Kidney (tissue), 14 donors: Measurements from ENCODE around the gene LARGE1. TPM values are rescaled to one million over a fixed set of nuclear protein-coding genes. Genes with fewer than 3 reads are reported as not detected.

Experiments
- DNase-seq, 5 donors: peaks; one replicate each; pipeline ENCODE4 v3.0.0-alpha.2; 2013 to 2020
- FAIRE-seq: peaks from 2 replicates; lab custom pipeline; 2012; peaks lifted over from hg19 to GRCh38; lab: Jason Lieb, UNC
- H3K27ac ChIP-seq, 2 donors: one replicate each; pipeline ENCODE4 v1.7.0; 2013; ENCODE audit warnings: low read depth in 2 of 2, low read length in 2 of 2, inconsistent platforms in 1 of 2
- H3K27me3 ChIP-seq: one replicate; pipeline ENCODE4 v1.7.1; 2013; ENCODE audit warnings: low read length, inconsistent platforms; ENCODE audit not compliant: control insufficient read depth, insufficient read depth
- H3K36me3 ChIP-seq, 3 donors: one replicate each; pipeline versions ENCODE4 v1.7.0 to v1.7.1; 2013; ENCODE audit warnings: low read length in 3 of 3, control low read depth in 1 of 3, inconsistent platforms in 1 of 3; ENCODE audit not compliant: insufficient read depth in 3 of 3, control insufficient read depth in 2 of 3
- H3K4me1 ChIP-seq, 3 donors: one replicate each; pipeline versions ENCODE4 v1.7.0 to v1.7.1; 2013; ENCODE audit warnings: low read length in 3 of 3, inconsistent platforms in 1 of 3, low read depth in 1 of 3; ENCODE audit not compliant: control insufficient read depth in 2 of 3, insufficient read depth in 2 of 3
- H3K4me3 ChIP-seq, 3 donors: one replicate each; pipeline versions ENCODE4 v1.7.0 to v1.8.1; 2013; ENCODE audit warnings: low read length in 3 of 3, control low read depth in 1 of 3, inconsistent platforms in 1 of 3
- H3K9ac ChIP-seq, 3 donors: one replicate each; pipeline versions ENCODE4 v1.7.0 to v1.7.1; 2013; ENCODE audit warnings: low read length in 3 of 3, control low read depth in 1 of 3, inconsistent platforms in 1 of 3
- H3K9me3 ChIP-seq, 3 donors: one replicate each; pipeline versions ENCODE4 v1.7.0 to v1.7.1; 2013; ENCODE audit warnings: low read length in 3 of 3, control low read depth in 1 of 3, inconsistent platforms in 1 of 3; ENCODE audit not compliant: control insufficient read depth in 2 of 3, insufficient read depth in 1 of 3
- CTCF ChIP-seq: IDR thresholded peaks from 3 replicates; pipeline ENCODE4 v1.5.1; 2012; ENCODE audit warnings: mild to moderate bottlenecking, moderate library complexity, borderline replicate concordance; ENCODE audit not compliant: insufficient read depth; ENCODE audit errors: extremely low read depth
- intact Hi-C: fragments of 100-400 bp; cut with DNase I; formaldehyde crosslinking; loops from one replicate; pipeline ENCODE4 v1.11.1; 2022
- polyA plus RNA-seq: library from polyadenylated mRNA; stranded (reverse); fragments of 350-450 nt; fragmentation: Illumina TruSeq; extraction: RNeasy Lipid Tissue Mini Kit (QIAGEN cat#74804); gene quantifications from one replicate; pipeline ENCODE4 v1.2.3, GENCODE V29; 2014; ENCODE audit warnings: low read depth, low replicate concordance; ENCODE audit not compliant: insufficient read depth
- total RNA-seq: library from RNA; stranded (reverse); fragmentation: NEBNext Ultra II Directional; extraction: Animal tissue kit (Norgen Biotek cat#: 25700); gene quantifications from one replicate; pipeline ENCODE4 v1.2.1, GENCODE V29; 2021
- donor health status: control.
- donor health status: control.
- donor health status: control.
- donor health status: control.
- donor health status: control.
- donor health status: DM: yes; HTN: yes; CAD: no.
- donor health status: Normal renal cell carcinoma (clear cell type).

Gene LARGE1
- total and polyA plus RNA-seq, 2 donors from 2014 or later: 5.0 to 22.9 TPM

GRCh38 chr22:33429281-33429680 is 491.0 kb downstream of the LARGE1 start:
- intact Hi-C loops: no loop called here
- FAIRE-seq: no peak

GRCh38 chr22:33427461-33427860 is 492.8 kb downstream of the LARGE1 start:
- H3K36me3 ChIP-seq: no peaks in the 10 kb centered on the region
- H3K4me3 ChIP-seq: no peak overlapping the region
- H3K27ac ChIP-seq: no peak overlapping the region
- intact Hi-C loops: no loop called here
- no peak for TF ChIP-seq CTCF
- no peak overlapping the region for H3K9ac ChIP-seq
- H3K4me1 ChIP-seq: no peaks in the 10 kb centered on the region
- no peak for FAIRE-seq
- DNase-seq: no peak
- no peaks in the 10 kb centered on the region for H3K9me3 ChIP-seq
- H3K27me3 ChIP-seq: no peaks in the 10 kb centered on the region

More at GRCh38 chr22:33429281-33429680, 491.0 kb downstream of the LARGE1 start:
- no peak overlapping the region for H3K27ac ChIP-seq
- no peak overlapping the region for H3K9ac ChIP-seq
- H3K4me3 ChIP-seq: no peak overlapping the region
- H3K36me3 ChIP-seq: no peaks in the 10 kb centered on the region
- no peak for TF ChIP-seq CTCF
- no peaks in the 10 kb centered on the region for H3K4me1 ChIP-seq
- no peak for DNase-seq
- H3K9me3 ChIP-seq: no peaks in the 10 kb centered on the region
- no peaks in the 10 kb centered on the region for H3K27me3 ChIP-seq

- H3K4me1 ChIP-seq: no peaks in the 10 kb centered on the region
- H3K36me3 ChIP-seq: no peaks in the 10 kb centered on the region
- no peak for FAIRE-seq
- no peak for TF ChIP-seq CTCF
- no peaks in the 10 kb centered on the region for H3K27me3 ChIP-seq
- no peak overlapping the region for H3K27ac ChIP-seq
- DNase-seq: no peak
- H3K9ac ChIP-seq: no peak overlapping the region
- no peak overlapping the region for H3K4me3 ChIP-seq
- intact Hi-C loops: no loop called here
- H3K9me3 ChIP-seq: no peaks in the 10 kb centered on the region
Measured at GRCh38 chr22:33426451-33426850, 493.8 kb downstream of the LARGE1 start.

- intact Hi-C loops: no loop called here
- H3K27ac ChIP-seq: no peak overlapping the region
- H3K4me3 ChIP-seq: no peak overlapping the region
- no peaks in the 10 kb centered on the region for H3K36me3 ChIP-seq
- FAIRE-seq: no peak
- no peaks in the 10 kb centered on the region for H3K4me1 ChIP-seq
- no peak for DNase-seq
- H3K9ac ChIP-seq: no peak overlapping the region
- no peaks in the 10 kb centered on the region for H3K27me3 ChIP-seq
- H3K9me3 ChIP-seq: no peaks in the 10 kb centered on the region
- no peak for TF ChIP-seq CTCF
Measured at GRCh38 chr22:33421859-33422258, 498.4 kb downstream of the LARGE1 start.
